ENCODE measurements around the gene CD300LG. TPM values are rescaled to one million over a fixed set of nuclear protein-coding genes. Genes with fewer than 3 reads are reported as not detected.

Gene CD300LG
- total RNA-seq, 2 donors from 2014 or later, result 0.09 to 33.5 TPM

GRCh38 chr17:43803758-43804157, 43.2 kb upstream of the CD300LG start:
- Histone ChIP-seq H3K27ac (no peak overlapping the region), H3K9me3 (no peaks in the 10 kb centered on the region), H3K4me3 (no peak overlapping the region), H3K4me1 (replicated peaks) (no peaks in the 10 kb centered on the region), H3K27me3 (replicated peaks; ENCODE audit: insufficient read depth) (no peaks in the 10 kb centered on the region), H3K36me3 (no peaks in the 10 kb centered on the region)
- intact Hi-C loops (cut with DNase I), result no loop called here
- DNase-seq (ENCODE audit: low spot score), result no peak
- TF ChIP-seq POLR2A (IDR thresholded peaks at IDR 0.05) (no peak), POLR2AphosphoS5 (IDR thresholded peaks at IDR 0.05) (no peak)
- TF ChIP-seq, protein P1, sequence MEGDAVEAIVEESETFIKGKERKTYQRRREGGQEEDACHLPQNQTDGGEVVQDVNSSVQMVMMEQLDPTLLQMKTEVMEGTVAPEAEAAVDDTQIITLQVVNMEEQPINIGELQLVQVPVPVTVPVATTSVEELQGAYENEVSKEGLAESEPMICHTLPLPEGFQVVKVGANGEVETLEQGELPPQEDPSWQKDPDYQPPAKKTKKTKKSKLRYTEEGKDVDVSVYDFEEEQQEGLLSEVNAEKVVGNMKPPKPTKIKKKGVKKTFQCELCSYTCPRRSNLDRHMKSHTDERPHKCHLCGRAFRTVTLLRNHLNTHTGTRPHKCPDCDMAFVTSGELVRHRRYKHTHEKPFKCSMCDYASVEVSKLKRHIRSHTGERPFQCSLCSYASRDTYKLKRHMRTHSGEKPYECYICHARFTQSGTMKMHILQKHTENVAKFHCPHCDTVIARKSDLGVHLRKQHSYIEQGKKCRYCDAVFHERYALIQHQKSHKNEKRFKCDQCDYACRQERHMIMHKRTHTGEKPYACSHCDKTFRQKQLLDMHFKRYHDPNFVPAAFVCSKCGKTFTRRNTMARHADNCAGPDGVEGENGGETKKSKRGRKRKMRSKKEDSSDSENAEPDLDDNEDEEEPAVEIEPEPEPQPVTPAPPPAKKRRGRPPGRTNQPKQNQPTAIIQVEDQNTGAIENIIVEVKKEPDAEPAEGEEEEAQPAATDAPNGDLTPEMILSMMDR (IDR thresholded peaks at IDR 0.05), result no peak
- WGBS, result 47% methylated on average over 4 of the region's 4 CpGs

DNA sequence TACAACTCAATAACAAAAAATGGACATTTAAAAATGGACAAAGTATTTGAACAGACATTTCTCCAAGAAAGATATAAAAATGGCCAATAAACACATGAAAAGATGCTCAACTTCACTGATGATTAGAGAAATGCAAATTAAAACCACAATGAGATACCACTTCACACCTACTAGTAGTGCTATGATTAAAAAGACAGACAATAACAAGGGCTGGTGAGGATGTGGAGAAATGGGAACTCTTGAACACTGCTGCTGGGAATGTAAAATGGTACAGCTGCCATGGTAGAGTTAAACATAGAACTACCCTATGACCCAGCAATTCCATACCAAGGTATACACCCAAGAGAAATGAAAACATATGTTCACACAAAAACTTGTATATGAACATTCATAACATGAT, 41.9 kb upstream of the CD300LG start:
- Histone ChIP-seq H3K27me3 (replicated peaks; ENCODE audit: insufficient read depth) (no peaks in the 10 kb centered on the region), H3K27ac (no peak overlapping the region), H3K9me3 (no peaks in the 10 kb centered on the region), H3K4me1 (replicated peaks) (no peaks in the 10 kb centered on the region), H3K4me3 (no peak overlapping the region), H3K36me3 (no peaks in the 10 kb centered on the region)
- DNase-seq (ENCODE audit: low spot score), result no peak
- TF ChIP-seq, protein P1 (IDR thresholded peaks at IDR 0.05), result no peak
- no peak for TF ChIP-seq POLR2AphosphoS5 (IDR thresholded peaks at IDR 0.05)
- no peak for TF ChIP-seq POLR2A (IDR thresholded peaks at IDR 0.05)
- intact Hi-C loops (cut with DNase I), result no loop called here

DNA sequence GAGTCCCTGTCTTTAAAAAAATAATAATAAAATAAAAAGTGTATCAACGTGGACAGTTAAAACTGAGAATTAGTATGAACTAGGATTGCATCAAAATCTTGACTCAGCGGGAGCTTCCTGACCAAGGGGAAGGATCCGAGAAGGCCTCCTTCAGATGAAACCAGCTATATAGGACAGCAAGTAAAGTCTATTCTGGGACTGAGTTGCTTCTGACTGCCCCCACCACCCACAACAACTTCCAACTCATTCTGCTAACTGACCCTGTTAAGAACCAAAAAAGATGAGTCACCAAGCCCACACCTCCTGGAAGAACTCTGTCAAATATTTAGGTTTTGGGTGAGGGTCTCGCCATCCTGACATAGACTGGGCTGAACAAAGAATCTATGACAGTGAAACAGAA, 38.9 kb upstream of the CD300LG start:
- intact Hi-C loops (cut with DNase I), result no loop called here
- no peaks in the 10 kb centered on the region for H3K36me3 ChIP-seq
- no peak for TF ChIP-seq POLR2A (IDR thresholded peaks at IDR 0.05)
- TF ChIP-seq, protein P1 (IDR thresholded peaks at IDR 0.05), result no peak
- TF ChIP-seq POLR2AphosphoS5 (IDR thresholded peaks at IDR 0.05), result no peak
- H3K4me3 ChIP-seq, result no peak overlapping the region
- no peaks in the 10 kb centered on the region for H3K4me1 ChIP-seq (replicated peaks)
- H3K9me3 ChIP-seq, result no peaks in the 10 kb centered on the region
- no peak for DNase-seq (ENCODE audit: low spot score)
- H3K27ac ChIP-seq, result no peak overlapping the region
- no peaks in the 10 kb centered on the region for H3K27me3 ChIP-seq (replicated peaks; ENCODE audit: insufficient read depth)
- WGBS, result 97% methylated on average over 4 of the region's 4 CpGs

DNA sequence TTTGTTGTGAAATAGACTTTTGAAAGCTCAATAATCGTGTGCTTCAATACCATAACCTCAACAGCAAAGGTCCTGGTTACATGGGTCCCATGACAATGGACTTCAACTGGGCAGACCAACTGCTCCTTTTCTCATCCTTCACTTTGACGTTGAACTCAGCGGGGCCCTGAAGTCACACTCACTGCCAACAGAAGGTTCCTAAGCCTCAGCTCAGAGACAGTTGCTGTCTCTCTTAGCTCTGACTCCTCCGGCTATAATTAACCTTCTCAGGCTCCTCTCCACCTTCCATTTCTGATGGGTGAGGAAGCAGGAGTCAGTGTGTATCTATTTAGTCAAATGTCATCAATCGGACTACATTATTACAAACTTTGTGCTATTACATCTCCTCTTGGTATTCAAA, 37.9 kb upstream of the CD300LG start:
- Histone ChIP-seq H3K27me3 (replicated peaks; ENCODE audit: insufficient read depth) (no peaks in the 10 kb centered on the region), H3K9me3 (no peaks in the 10 kb centered on the region), H3K4me1 (replicated peaks) (no peaks in the 10 kb centered on the region), H3K27ac (no peak overlapping the region), H3K4me3 (no peak overlapping the region), H3K36me3 (no peaks in the 10 kb centered on the region)
- TF ChIP-seq, protein P1 (IDR thresholded peaks at IDR 0.05), result no peak
- TF ChIP-seq POLR2A (IDR thresholded peaks at IDR 0.05) (no peak), POLR2AphosphoS5 (IDR thresholded peaks at IDR 0.05) (no peak)
- WGBS, result 96% methylated on average over 5 of the region's 5 CpGs
- intact Hi-C loops (cut with DNase I), result no loop called here
- no peak for DNase-seq (ENCODE audit: low spot score)

- H3K4me1 ChIP-seq (replicated peaks), result no peaks in the 10 kb centered on the region
- H3K27ac ChIP-seq, result no peak overlapping the region
- no peak overlapping the region for H3K4me3 ChIP-seq
- no peaks in the 10 kb centered on the region for H3K9me3 ChIP-seq
- no peaks in the 10 kb centered on the region for H3K36me3 ChIP-seq
- H3K27me3 ChIP-seq (replicated peaks; ENCODE audit: insufficient read depth), result no peaks in the 10 kb centered on the region
- TF ChIP-seq, protein P1 (IDR thresholded peaks at IDR 0.05), result no peak
- TF ChIP-seq POLR2AphosphoS5 (IDR thresholded peaks at IDR 0.05) (no peak), POLR2A (IDR thresholded peaks at IDR 0.05) (no peak)
- intact Hi-C loops (cut with DNase I), result no loop called here
- no peak for DNase-seq (ENCODE audit: low spot score)
- WGBS, result 79% methylated on average over 4 of the region's 4 CpGs
These were observed 36.7 kb upstream of the CD300LG start for GRCh38 chr17:43810226-43810715.

Data from prostate gland (tissue), 2 donors.